ENCODE measurements around the gene SLC28A3.

SLC28A3 gene

GRCh38 chr9:84294241-84294950 is 46.2 kb downstream of the SLC28A3 start:
- DNase-seq: no peak

DNA sequence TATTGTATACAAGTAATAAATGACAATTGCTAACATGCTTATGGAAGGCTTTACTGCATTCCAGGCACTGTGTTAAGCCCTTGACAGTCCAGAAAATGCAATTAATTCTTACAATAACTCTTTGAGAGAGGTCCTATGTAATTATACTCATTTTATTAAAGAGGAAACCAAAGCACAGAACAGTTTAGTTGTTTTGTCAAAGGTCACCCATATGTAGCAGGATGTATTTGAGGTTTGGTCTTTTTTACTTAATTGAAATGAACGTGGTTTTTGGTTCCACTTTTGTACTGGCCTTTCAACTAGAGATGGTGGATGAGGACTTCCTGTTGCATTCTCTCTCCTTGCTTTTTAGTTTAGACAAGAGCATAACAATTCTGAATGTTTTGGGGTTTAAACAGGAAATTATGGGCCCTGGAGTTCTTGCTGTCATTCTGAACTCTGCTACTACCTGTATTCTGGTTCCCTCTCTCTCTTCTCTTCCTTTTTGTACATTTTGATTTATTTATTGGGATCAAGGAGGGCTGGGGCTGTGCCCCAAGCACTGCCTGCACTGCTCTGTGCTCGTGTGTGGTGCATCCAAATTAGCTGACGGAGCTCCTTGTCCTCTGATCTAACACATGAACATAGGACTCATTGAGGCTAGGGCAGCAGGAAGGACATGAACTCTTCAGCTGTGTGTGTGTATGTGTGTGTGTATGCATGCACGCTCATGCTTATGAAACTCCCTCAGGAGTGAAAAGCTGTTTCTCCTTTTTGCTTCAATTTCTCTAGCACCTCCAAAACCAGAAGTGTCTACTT is 47.4 kb downstream of the SLC28A3 start:
- peak in 1 of 2 experiments; percentile 18 for DNase-seq

GRCh38 chr9:84285381-84285780 is 55.2 kb downstream of the SLC28A3 start:
- DNase-seq: no peak

- DNase-seq: no peak
Observed at GRCh38 chr9:84283946-84284345, 56.6 kb downstream of the SLC28A3 start.

- no peak for DNase-seq
Observed at GRCh38 chr9:84278130-84278529, 62.4 kb downstream of the SLC28A3 start.

GRCh38 chr9:84277646-84278045 is 62.9 kb downstream of the SLC28A3 start:
- DNase-seq: no peak

- DNase-seq: no peak
Observed at GRCh38 chr9:84276741-84277140, 63.8 kb downstream of the SLC28A3 start.

DNA sequence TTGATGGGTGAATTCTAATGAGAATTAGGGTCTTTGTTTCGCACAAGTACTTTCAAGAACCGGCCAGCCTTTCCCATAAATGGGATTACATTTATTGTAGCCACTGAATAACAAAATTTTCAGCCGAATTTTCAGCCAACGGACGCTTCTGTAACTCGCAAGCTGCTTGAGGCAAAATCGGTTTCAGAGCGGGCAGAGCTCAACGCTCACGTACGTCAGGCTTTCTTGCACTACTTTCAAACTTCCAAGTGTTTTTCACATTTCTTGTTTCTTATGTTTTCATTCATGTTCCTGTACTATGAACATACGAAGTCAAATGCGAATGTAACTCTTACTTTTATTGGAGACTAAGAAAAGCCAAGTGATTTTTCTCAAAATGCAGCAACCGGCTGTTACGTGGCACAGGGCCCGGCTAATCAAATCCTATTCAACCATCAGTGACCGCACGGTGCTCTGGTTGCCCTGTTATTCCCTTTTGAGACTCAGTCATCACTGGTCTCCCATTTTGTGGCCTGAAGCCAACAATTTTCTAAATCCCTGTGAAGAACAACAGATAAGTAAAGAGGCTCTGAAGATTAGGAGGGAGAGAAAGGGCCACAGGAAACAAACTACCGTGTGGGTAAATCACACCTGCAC is 68.5 kb downstream of the SLC28A3 start:
- no peak for DNase-seq

GRCh38 chr9:84271531-84271900 is 69.0 kb downstream of the SLC28A3 start:
- DNase-seq: peak; percentile 59 to 67

DNA sequence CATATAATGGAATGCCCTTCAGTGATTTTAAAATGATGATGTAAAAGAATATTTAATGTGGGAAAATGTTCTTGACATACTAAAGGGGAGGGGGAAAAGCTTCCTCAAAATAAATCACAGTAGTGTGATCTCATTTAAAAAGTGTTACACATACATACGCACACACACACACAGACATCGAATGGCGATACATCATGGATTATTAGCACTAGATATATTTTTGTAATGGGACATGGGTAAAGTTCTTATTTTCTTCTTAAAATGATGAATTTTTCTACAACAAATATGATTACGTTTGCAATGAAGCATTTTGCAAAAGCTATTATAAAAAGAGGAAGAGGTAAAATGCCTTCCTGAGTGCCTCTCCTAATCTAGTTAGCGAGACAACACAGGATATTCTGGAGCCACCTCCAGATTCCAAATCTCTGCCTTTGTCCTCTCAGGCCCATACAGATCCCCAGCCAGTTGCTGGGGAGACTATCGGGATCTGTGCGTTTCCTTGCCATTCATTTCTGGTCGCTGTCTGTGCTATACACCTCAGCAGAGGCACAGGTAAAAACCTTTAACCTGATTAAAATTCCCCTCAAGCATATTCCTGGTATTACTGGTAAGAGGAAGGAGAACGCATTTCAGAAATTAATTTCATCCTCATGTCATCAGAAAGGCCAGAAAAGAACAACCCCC is 69.6 kb downstream of the SLC28A3 start:
- DNase-seq: no peak

- DNase-seq: no peak
Observed at GRCh38 chr9:84266087-84266561, 74.4 kb downstream of the SLC28A3 start.

GRCh38 chr9:84264307-84265029 is 76.1 kb downstream of the SLC28A3 start:
- DNase-seq: no peak

DNA sequence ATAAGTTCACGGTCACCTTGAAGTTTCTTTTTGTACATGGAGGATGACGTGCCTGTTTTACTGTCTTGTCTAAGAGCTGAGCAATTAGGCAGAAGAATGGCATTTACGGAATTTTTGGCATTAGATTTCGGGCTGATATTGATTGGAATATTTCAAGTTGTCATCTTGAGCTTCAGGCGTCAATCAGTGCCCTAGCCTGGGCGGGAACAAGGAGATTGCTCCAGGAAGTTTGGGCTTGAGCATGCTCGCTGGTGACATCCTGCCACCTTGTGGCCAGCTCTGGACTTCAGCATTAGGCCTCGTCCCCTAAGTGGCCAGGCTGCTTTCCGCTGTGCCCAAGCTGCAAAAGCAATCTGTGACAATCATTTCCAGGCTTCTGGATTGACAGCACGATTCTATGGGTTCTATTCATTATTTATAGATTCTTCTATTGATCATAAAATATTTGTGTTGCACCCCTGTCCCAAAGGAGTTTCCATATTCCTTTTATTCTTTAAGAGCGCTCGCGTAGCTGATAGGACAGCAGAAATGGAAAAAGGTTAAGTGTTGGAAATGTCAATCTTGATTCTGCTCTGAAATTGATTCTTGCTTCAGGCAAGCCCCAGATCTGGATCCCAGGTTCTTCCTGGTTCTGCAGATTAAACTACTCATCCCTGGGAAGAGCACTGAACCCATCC is 79.3 kb downstream of the SLC28A3 start:
- peak; percentile 68 to 74 for DNase-seq

GRCh38 chr9:84258371-84258770 is 82.2 kb downstream of the SLC28A3 start:
- no peak for DNase-seq

DNA sequence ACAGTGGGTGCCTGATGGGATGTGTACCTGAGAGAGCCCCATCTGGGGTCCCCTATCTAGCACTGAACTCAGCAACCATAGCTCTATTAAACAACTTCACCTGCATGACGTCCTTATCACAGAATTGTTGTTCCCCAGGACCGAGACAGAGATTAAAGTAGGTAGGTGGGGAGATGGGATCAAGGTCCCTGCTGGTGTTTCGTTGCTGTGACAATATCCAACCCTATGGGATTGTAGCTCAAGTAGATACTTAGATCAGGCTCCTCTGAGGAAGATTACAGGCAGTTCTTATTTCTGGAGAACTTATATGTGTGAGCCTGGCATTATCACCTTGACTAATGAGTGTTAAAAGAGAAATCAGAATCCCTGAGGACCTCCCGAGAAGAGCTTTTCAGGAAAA is 84.9 kb downstream of the SLC28A3 start:
- DNase-seq: no peak

DNA sequence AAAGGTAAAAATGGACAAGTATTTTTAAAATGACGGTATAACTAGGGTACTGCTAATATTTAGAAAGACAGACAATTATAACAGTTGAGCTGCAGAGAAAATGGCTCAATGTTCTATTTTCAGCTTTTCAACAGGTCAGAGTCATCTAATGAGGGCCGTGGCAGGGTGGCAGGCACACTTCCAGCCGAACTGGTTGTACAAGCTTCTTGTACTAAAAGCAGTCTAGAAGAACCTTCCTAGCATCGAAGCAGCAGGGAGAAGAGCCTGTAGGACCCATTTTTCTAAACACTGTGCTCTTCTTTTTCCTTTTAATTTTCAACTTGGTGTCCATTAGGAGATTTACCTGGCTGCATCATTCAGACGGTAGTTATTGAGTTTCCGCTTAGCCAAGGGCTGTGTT is 85.6 kb downstream of the SLC28A3 start:
- DNase-seq: no peak

- no peak for DNase-seq
Observed at GRCh38 chr9:84251921-84252320, 88.6 kb downstream of the SLC28A3 start.

- no peak for DNase-seq
Observed at GRCh38 chr9:84241817-84242373, 98.7 kb downstream of the SLC28A3 start.

- no peak for DNase-seq
Observed at GRCh38 chr9:84239343-84239742, 101.2 kb downstream of the SLC28A3 start.

GRCh38 chr9:84238652-84239051 is 101.9 kb downstream of the SLC28A3 start:
- no peak for DNase-seq

GRCh38 chr9:84235511-84235910 is 105.0 kb downstream of the SLC28A3 start:
- no peak for DNase-seq

Measured in activated CD4-positive, alpha-beta T cell treated with anti-CD3 and anti-CD28 coated beads, Interleukin-2, amount 50 U/mL, for 48 hours (primary cell).